SK-N-SH treated with all-trans-retinoic acid at 6 μM for 48 hours (cell line): ENCODE data around the gene RING1.

Experiments used
- ATAC-seq: fragments of 200-7000 bp; cut with Tn5 transposase; 3 replicates; pipeline ENCODE4 v1.9.1; 2020; ENCODE audit warnings: mild to moderate bottlenecking, moderate library complexity
- BACH2 ChIP-seq: fragments of 250-450 bp; sonication (Bioruptor Pico); IDR thresholded peaks from 2 replicates; pipeline ENCODE4 v1.9.0; 2021; ENCODE audit warnings: mild to moderate bottlenecking, borderline replicate concordance
- CSDC2 ChIP-seq: fragments of 250-450 bp; sonication (Bioruptor Pico); IDR thresholded peaks from 2 replicates; pipeline ENCODE4 v1.5.0; 2020; ENCODE audit warnings: mild to moderate bottlenecking, moderate library complexity
- ESRRG ChIP-seq: fragments of 250-450 bp; sonication (Bioruptor Pico); IDR thresholded peaks from 2 replicates; pipeline ENCODE4 v1.6.1; 2021; ENCODE audit warnings: mild to moderate bottlenecking
- ISL1 ChIP-seq: fragments of 250-450 bp; sonication (Bioruptor Pico); IDR thresholded peaks from 2 replicates; pipeline ENCODE4 v2.1.2; 2022; ENCODE audit warnings: mild to moderate bottlenecking, moderate library complexity
- OSR1 ChIP-seq: fragments of 250-450 bp; sonication (Bioruptor Pico); IDR thresholded peaks from 2 replicates; pipeline ENCODE4 v1.8.0; 2022; ENCODE audit warnings: moderate library complexity, mild to moderate bottlenecking, inconsistent platforms
- PPARA ChIP-seq: fragments of 250-450 bp; sonication (Bioruptor Pico); IDR thresholded peaks from 2 replicates; pipeline ENCODE4 v1.5.0; 2020; ENCODE audit warnings: mild to moderate bottlenecking, borderline replicate concordance
- RARB ChIP-seq: fragments of 250-450 bp; sonication (Bioruptor Pico); IDR thresholded peaks from 2 replicates; pipeline ENCODE4 v1.8.0; 2021; ENCODE audit warnings: mild to moderate bottlenecking, moderate library complexity
- SNAI2 ChIP-seq: fragments of 250-450 bp; sonication (Bioruptor Pico); IDR thresholded peaks from 2 replicates; pipeline ENCODE4 v1.5.0; 2020; ENCODE audit warnings: mild to moderate bottlenecking, moderate library complexity
- TCF4 ChIP-seq: fragments of 250-450 bp; sonication (Bioruptor Pico); IDR thresholded peaks from 2 replicates; pipeline ENCODE4 v1.8.0; 2021; ENCODE audit warnings: mild to moderate bottlenecking, moderate library complexity, borderline replicate concordance
- TOX ChIP-seq: fragments of 250-450 bp; sonication (Bioruptor Pico); IDR thresholded peaks from 2 replicates; pipeline ENCODE4 v1.8.0; 2021; ENCODE audit warnings: mild to moderate bottlenecking, moderate library complexity, borderline replicate concordance
- ZC3H10 ChIP-seq: fragments of 250-450 bp; sonication (Bioruptor Pico); IDR thresholded peaks from 2 replicates; pipeline ENCODE4 v1.5.1; 2021; ENCODE audit warnings: mild to moderate bottlenecking, moderate library complexity
- ZFP3 ChIP-seq: fragments of 250-450 bp; sonication (Bioruptor Pico); IDR thresholded peaks from 2 replicates; pipeline ENCODE4 v1.5.0; 2020; ENCODE audit warnings: mild to moderate bottlenecking, moderate library complexity
- ZFP30 ChIP-seq: fragments of 450-650 bp; formaldehyde crosslinking; IDR thresholded peaks from 2 replicates; pipeline ENCODE4 v1.5.0; 2022; ENCODE audit warnings: mild to moderate bottlenecking, moderate library complexity
- ZNF565 ChIP-seq: fragments of 450-650 bp; formaldehyde crosslinking; conservative IDR thresholded peaks from 2 replicates; pipeline ENCODE4 v1.5.0; 2020; ENCODE audit warnings: low read depth, mild to moderate bottlenecking, moderate library complexity
- ZNF70 ChIP-seq: fragments of 450-650 bp; formaldehyde crosslinking; IDR thresholded peaks from 2 replicates; pipeline ENCODE4 v1.5.0; 2020; ENCODE audit warnings: mild to moderate bottlenecking, moderate library complexity
- TF ChIP-seq, protein P1 (sequence below): fragments of 250-450 bp; sonication (Bioruptor Pico); IDR thresholded peaks from 2 replicates; pipeline ENCODE4 v1.8.0; 2021; ENCODE audit warnings: low read depth, mild to moderate bottlenecking, moderate library complexity, borderline replicate concordance
- TF ChIP-seq, protein P2 (sequence below): fragments of 250-450 bp; sonication (Bioruptor Pico); IDR thresholded peaks from 2 replicates; pipeline ENCODE4 v1.5.1; 2021; ENCODE audit warnings: mild to moderate bottlenecking, moderate library complexity
- TF ChIP-seq, protein P3 (sequence below): fragments of 250-450 bp; sonication (Bioruptor Pico); IDR thresholded peaks from 2 replicates; pipeline ENCODE4 v1.5.0; 2020; ENCODE audit warnings: mild to moderate bottlenecking, moderate library complexity
- TF ChIP-seq, protein P4 (sequence below): fragments of 250-450 bp; sonication (Bioruptor Pico); IDR thresholded peaks from 2 replicates; pipeline ENCODE4 v1.8.0; 2020; ENCODE audit warnings: mild to moderate bottlenecking, moderate library complexity, borderline replicate concordance
- TF ChIP-seq, protein P5 (sequence below): fragments of 250-450 bp; sonication (Bioruptor Pico); IDR thresholded peaks from 2 replicates; pipeline ENCODE4 v1.5.1; 2020; ENCODE audit warnings: low read depth, mild to moderate bottlenecking, moderate library complexity

Gene RING1

GRCh38 chr6:33166811-33167210 is 41.5 kb upstream of the RING1 start:
- no peak for TF ChIP-seq ZFP3 (CRISPR knock-in tag)
- TF ChIP-seq, protein P1, sequence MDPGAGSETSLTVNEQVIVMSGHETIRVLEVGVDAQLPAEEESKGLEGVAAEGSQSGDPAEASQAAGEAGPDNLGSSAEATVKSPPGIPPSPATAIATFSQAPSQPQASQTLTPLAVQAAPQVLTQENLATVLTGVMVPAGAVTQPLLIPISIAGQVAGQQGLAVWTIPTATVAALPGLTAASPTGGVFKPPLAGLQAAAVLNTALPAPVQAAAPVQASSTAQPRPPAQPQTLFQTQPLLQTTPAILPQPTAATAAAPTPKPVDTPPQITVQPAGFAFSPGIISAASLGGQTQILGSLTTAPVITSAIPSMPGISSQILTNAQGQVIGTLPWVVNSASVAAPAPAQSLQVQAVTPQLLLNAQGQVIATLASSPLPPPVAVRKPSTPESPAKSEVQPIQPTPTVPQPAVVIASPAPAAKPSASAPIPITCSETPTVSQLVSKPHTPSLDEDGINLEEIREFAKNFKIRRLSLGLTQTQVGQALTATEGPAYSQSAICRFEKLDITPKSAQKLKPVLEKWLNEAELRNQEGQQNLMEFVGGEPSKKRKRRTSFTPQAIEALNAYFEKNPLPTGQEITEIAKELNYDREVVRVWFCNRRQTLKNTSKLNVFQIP (CRISPR knock-in tag), result no peak
- no peak for TF ChIP-seq OSR1
- TF ChIP-seq ZNF565 (CRISPR knock-in tag), result no peak
- TF ChIP-seq ISL1 (CRISPR knock-in tag), result no peak
- TF ChIP-seq, protein P2, sequence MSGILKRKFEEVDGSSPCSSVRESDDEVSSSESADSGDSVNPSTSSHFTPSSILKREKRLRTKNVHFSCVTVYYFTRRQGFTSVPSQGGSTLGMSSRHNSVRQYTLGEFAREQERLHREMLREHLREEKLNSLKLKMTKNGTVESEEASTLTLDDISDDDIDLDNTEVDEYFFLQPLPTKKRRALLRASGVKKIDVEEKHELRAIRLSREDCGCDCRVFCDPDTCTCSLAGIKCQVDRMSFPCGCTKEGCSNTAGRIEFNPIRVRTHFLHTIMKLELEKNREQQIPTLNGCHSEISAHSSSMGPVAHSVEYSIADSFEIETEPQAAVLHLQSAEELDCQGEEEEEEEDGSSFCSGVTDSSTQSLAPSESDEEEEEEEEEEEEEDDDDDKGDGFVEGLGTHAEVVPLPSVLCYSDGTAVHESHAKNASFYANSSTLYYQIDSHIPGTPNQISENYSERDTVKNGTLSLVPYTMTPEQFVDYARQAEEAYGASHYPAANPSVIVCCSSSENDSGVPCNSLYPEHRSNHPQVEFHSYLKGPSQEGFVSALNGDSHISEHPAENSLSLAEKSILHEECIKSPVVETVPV, result no peak
- no peak for TF ChIP-seq BACH2 (CRISPR knock-in tag)
- TF ChIP-seq TOX, result no peak
- TF ChIP-seq, protein P3, sequence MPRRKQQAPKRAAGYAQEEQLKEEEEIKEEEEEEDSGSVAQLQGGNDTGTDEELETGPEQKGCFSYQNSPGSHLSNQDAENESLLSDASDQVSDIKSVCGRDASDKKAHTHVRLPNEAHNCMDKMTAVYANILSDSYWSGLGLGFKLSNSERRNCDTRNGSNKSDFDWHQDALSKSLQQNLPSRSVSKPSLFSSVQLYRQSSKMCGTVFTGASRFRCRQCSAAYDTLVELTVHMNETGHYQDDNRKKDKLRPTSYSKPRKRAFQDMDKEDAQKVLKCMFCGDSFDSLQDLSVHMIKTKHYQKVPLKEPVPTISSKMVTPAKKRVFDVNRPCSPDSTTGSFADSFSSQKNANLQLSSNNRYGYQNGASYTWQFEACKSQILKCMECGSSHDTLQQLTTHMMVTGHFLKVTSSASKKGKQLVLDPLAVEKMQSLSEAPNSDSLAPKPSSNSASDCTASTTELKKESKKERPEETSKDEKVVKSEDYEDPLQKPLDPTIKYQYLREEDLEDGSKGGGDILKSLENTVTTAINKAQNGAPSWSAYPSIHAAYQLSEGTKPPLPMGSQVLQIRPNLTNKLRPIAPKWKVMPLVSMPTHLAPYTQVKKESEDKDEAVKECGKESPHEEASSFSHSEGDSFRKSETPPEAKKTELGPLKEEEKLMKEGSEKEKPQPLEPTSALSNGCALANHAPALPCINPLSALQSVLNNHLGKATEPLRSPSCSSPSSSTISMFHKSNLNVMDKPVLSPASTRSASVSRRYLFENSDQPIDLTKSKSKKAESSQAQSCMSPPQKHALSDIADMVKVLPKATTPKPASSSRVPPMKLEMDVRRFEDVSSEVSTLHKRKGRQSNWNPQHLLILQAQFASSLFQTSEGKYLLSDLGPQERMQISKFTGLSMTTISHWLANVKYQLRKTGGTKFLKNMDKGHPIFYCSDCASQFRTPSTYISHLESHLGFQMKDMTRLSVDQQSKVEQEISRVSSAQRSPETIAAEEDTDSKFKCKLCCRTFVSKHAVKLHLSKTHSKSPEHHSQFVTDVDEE (CRISPR knock-in tag), result no peak
- ATAC-seq, result no peak

- TF ChIP-seq, protein P3 (CRISPR knock-in tag), result no peak
- TF ChIP-seq, protein P4, sequence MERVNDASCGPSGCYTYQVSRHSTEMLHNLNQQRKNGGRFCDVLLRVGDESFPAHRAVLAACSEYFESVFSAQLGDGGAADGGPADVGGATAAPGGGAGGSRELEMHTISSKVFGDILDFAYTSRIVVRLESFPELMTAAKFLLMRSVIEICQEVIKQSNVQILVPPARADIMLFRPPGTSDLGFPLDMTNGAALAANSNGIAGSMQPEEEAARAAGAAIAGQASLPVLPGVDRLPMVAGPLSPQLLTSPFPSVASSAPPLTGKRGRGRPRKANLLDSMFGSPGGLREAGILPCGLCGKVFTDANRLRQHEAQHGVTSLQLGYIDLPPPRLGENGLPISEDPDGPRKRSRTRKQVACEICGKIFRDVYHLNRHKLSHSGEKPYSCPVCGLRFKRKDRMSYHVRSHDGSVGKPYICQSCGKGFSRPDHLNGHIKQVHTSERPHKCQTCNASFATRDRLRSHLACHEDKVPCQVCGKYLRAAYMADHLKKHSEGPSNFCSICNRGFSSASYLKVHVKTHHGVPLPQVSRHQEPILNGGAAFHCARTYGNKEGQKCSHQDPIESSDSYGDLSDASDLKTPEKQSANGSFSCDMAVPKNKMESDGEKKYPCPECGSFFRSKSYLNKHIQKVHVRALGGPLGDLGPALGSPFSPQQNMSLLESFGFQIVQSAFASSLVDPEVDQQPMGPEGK (CRISPR knock-in tag), result no peak
- no peak for ATAC-seq
Observed at GRCh38 chr6:33167374-33168283, 40.7 kb upstream of the RING1 start.

- TF ChIP-seq OSR1, result no peak
- TF ChIP-seq, protein P2, result no peak
- TF ChIP-seq, protein P5, sequence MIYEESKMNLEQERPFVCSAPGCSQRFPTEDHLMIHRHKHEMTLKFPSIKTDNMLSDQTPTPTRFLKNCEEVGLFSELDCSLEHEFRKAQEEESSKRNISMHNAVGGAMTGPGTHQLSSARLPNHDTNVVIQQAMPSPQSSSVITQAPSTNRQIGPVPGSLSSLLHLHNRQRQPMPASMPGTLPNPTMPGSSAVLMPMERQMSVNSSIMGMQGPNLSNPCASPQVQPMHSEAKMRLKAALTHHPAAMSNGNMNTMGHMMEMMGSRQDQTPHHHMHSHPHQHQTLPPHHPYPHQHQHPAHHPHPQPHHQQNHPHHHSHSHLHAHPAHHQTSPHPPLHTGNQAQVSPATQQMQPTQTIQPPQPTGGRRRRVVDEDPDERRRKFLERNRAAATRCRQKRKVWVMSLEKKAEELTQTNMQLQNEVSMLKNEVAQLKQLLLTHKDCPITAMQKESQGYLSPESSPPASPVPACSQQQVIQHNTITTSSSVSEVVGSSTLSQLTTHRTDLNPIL (CRISPR knock-in tag), result no peak
- no peak for TF ChIP-seq ZNF70 (CRISPR knock-in tag)
- TF ChIP-seq ZFP30 (CRISPR knock-in tag), result no peak
- TF ChIP-seq, protein P4 (CRISPR knock-in tag), result no peak
- TF ChIP-seq ESRRG (CRISPR knock-in tag), result no peak
- no peak for TF ChIP-seq ISL1 (CRISPR knock-in tag)
- TF ChIP-seq ZNF565 (CRISPR knock-in tag), result no peak
- TF ChIP-seq CSDC2 (CRISPR knock-in tag), result no peak
- no peak for TF ChIP-seq PPARA (CRISPR knock-in tag)
- no peak for TF ChIP-seq RARB (CRISPR knock-in tag)
- TF ChIP-seq ZC3H10 (CRISPR knock-in tag), result no peak
- no peak for TF ChIP-seq TOX
- no peak for TF ChIP-seq SNAI2 (CRISPR knock-in tag)
- no peak for TF ChIP-seq TCF4 (CRISPR knock-in tag)
- TF ChIP-seq, all 23 proteins: peak for 0
Observed at GRCh38 chr6:33168284-33168601, 40.1 kb upstream of the RING1 start.

More at GRCh38 chr6:33168284-33168601, 40.1 kb upstream of the RING1 start:
- ATAC-seq, result no peak
